Neuron (in vitro differentiated cells): ENCODE measurements around the gene PLPPR3.
A peak's percentile ranks its signal among the peaks of the same experiment; 100 is the strongest.
"Not testable (repeated sequence)": the region's sequence is repeated elsewhere in the genome, so short reads cannot be mapped to it uniquely, and the experiment has no call there.

ENCODE experiments used
- H2AFZ ChIP-seq: one replicate; pipeline ENCODE4 v1.6.1; 2013; ENCODE audit warnings: low read depth, mild to moderate bottlenecking, inconsistent platforms, low read length, moderate library complexity
- H3K27me3 ChIP-seq: one replicate; pipeline ENCODE4 v1.6.1; 2013; ENCODE audit warnings: low read length; ENCODE audit not compliant: insufficient read depth
- H3K36me3 ChIP-seq: one replicate; pipeline ENCODE4 v1.6.1; 2013; ENCODE audit warnings: low read length; ENCODE audit not compliant: insufficient read depth
- H3K4me1 ChIP-seq: one replicate; pipeline ENCODE4 v1.6.1; 2013; ENCODE audit warnings: low read length; ENCODE audit not compliant: insufficient read depth
- H3K4me3 ChIP-seq: 2 replicates; pipeline ENCODE4 v1.5.1; 2013; ENCODE audit warnings: mild to moderate bottlenecking, low read length, moderate library complexity
- H3K9me3 ChIP-seq: one replicate; pipeline ENCODE4 v1.6.1; 2013; ENCODE audit warnings: low read length

PLPPR3 gene

GRCh38 chr19:850221-850978 lies 28.6 kb upstream of the PLPPR3 start:
- H3K36me3 ChIP-seq, result no peaks in the 10 kb centered on the region
- peaks cover 7% of the 10 kb centered on the region for H3K27me3 ChIP-seq
- H3K4me3 ChIP-seq, result no peak overlapping the region
- no peaks in the 10 kb centered on the region for H3K9me3 ChIP-seq
- H3K4me1 ChIP-seq, result peaks cover 8% of the 10 kb centered on the region
- H2AFZ ChIP-seq, result no peak overlapping the region

- H2AFZ ChIP-seq, H3K9me3 ChIP-seq, H3K36me3 ChIP-seq, H3K4me3 ChIP-seq, H3K4me1 ChIP-seq: not testable (repeated sequence)
- peaks cover 12% of the 10 kb centered on the region for H3K27me3 ChIP-seq
Observed at GRCh38 chr19:849195-849594, 27.4 kb upstream of the PLPPR3 start.

- peaks cover 11% of the 10 kb centered on the region for H3K4me1 ChIP-seq
- peaks cover 18% of the 10 kb centered on the region for H3K27me3 ChIP-seq
- H3K36me3 ChIP-seq, result no peaks in the 10 kb centered on the region
Observed at GRCh38 chr19:848386-848921, 26.7 kb upstream of the PLPPR3 start.

GRCh38 chr19:845707-846521 lies 24.2 kb upstream of the PLPPR3 start:
- peaks cover 15% of the 10 kb centered on the region for H3K4me1 ChIP-seq
- no peaks in the 10 kb centered on the region for H3K36me3 ChIP-seq
- H3K9me3 ChIP-seq, result no peaks in the 10 kb centered on the region
- H3K4me3 ChIP-seq, result no peak overlapping the region
- H2AFZ ChIP-seq, result no peak overlapping the region
- peaks cover 23% of the 10 kb centered on the region for H3K27me3 ChIP-seq

More at GRCh38 chr19:848386-848921, 26.7 kb upstream of the PLPPR3 start:
- Histone ChIP-seq H2AFZ (no peak overlapping the region), H3K4me3 (no peak overlapping the region), H3K9me3 (no peaks in the 10 kb centered on the region)

- Histone ChIP-seq H3K9me3 (no peaks in the 10 kb centered on the region), H3K4me3 (no peak overlapping the region), H2AFZ (no peak overlapping the region), H3K4me1 (peaks cover 15% of the 10 kb centered on the region), H3K36me3 (no peaks in the 10 kb centered on the region), H3K27me3 (peaks cover 23% of the 10 kb centered on the region)
Observed at GRCh38 chr19:844546-844971, 22.8 kb upstream of the PLPPR3 start.

- H2AFZ ChIP-seq, result peak overlapping the region; percentile 54
- H3K4me3 ChIP-seq, result no peak overlapping the region
- H3K27me3 ChIP-seq, result peaks cover 23% of the 10 kb centered on the region
- H3K4me1 ChIP-seq, result peaks cover 15% of the 10 kb centered on the region
- H3K9me3 ChIP-seq, result no peaks in the 10 kb centered on the region
- no peaks in the 10 kb centered on the region for H3K36me3 ChIP-seq
Observed at GRCh38 chr19:843836-844545, 22.2 kb upstream of the PLPPR3 start.

GRCh38 chr19:843180-843835 lies 21.6 kb upstream of the PLPPR3 start:
- Histone ChIP-seq H3K4me1 (peaks cover 15% of the 10 kb centered on the region), H3K9me3 (no peaks in the 10 kb centered on the region), H3K4me3 (peak overlapping the region; percentile 24), H3K36me3 (no peaks in the 10 kb centered on the region), H3K27me3 (peaks cover 23% of the 10 kb centered on the region), H2AFZ (peak overlapping the region; percentile 54)

GRCh38 chr19:842802-843179 lies 21.0 kb upstream of the PLPPR3 start:
- H3K36me3 ChIP-seq, H3K4me3 ChIP-seq, H2AFZ ChIP-seq, H3K9me3 ChIP-seq: not testable (repeated sequence)
- peaks cover 15% of the 10 kb centered on the region for H3K4me1 ChIP-seq
- H3K27me3 ChIP-seq, result peaks cover 23% of the 10 kb centered on the region

- Histone ChIP-seq H3K27me3 (peaks cover 16% of the 10 kb centered on the region), H3K36me3 (no peaks in the 10 kb centered on the region), H3K9me3 (no peaks in the 10 kb centered on the region), H3K4me1 (peaks cover 9% of the 10 kb centered on the region), H3K4me3 (no peak within 1 kb of the TSS), H2AFZ (no peak within 1 kb of the TSS)
Observed at GRCh38 chr19:840519-841206, 18.9 kb upstream of the PLPPR3 start, which contains the start of gene PRTN3. PRTN3 (plus strand) TSS chr19:840999; CDS start chr19:841009, 10 bp downstream.

- Histone ChIP-seq H3K4me1 (no peaks in the 10 kb centered on the region), H3K36me3 (no peaks in the 10 kb centered on the region), H3K4me3 (no peak overlapping the region), H3K27me3 (no peaks in the 10 kb centered on the region), H2AFZ (no peak overlapping the region), H3K9me3 (no peaks in the 10 kb centered on the region)
Observed at GRCh38 chr19:835210-835810, 13.6 kb upstream of the PLPPR3 start.

GRCh38 chr19:834216-834615 lies 12.5 kb upstream of the PLPPR3 start:
- H3K9me3 ChIP-seq, result no peaks in the 10 kb centered on the region
- H3K4me3 ChIP-seq, result no peak overlapping the region
- H3K27me3 ChIP-seq, result no peaks in the 10 kb centered on the region

More at GRCh38 chr19:834216-834615, 12.5 kb upstream of the PLPPR3 start:
- H3K4me1 ChIP-seq, result no peaks in the 10 kb centered on the region
- no peaks in the 10 kb centered on the region for H3K36me3 ChIP-seq
- no peak overlapping the region for H2AFZ ChIP-seq
